NCI-H1436 treated with DMSO at 0.1 percent for 48 hours (cell line): ENCODE data around the gene RABGGTA.
A peak's percentile ranks its signal among the peaks of the same experiment; 100 is the strongest.
"Not testable (repeated sequence)": the region's sequence is repeated elsewhere in the genome, so short reads cannot be mapped to it uniquely, and the experiment has no call there.

ENCODE experiments used
- DNase-seq: peaks from one replicate; lab custom pipeline; 2025; lab: John Stamatoyannopoulos, UW

RABGGTA gene

GRCh38 chr14:24260780-24261157, 10.6 kb downstream of the RABGGTA start:
- DNase-seq: no peak

DNA sequence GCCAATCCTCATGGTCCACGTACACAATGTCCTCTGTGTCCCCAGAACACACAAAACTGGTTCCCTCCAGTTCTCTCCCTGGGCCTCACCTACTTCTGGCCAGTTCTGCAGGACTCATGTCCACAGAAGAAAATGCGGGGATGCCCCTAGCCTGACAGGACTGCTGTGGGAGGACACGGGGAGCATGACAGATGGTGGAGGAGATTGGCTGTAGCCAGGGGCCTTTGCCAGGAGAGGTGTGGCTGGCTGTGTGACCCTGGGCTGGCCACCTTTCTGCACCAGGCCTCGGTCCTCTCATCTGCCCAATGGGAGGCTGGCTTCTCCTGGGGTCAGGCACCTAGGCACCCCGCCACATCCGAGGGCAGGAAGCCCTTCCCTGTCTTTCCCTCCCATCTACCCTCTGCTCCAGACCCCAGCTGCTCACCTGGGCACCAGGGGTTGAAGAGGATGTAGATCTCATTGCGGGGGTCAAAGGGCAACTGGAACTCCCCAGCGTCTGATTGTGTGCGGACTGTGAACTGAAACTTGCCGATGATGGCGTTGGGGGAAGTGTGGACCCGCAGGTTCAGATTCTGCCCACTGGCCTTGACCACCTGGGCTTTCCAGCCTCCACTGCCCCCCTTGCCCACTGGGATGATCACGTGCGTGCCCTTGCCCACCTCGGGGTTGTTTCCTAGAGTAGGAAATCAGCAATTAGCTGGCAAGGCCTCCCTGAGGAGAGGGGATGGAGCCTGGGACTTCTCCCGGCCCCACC, 11.2 kb downstream of the RABGGTA start:
- no peak for DNase-seq

DNA sequence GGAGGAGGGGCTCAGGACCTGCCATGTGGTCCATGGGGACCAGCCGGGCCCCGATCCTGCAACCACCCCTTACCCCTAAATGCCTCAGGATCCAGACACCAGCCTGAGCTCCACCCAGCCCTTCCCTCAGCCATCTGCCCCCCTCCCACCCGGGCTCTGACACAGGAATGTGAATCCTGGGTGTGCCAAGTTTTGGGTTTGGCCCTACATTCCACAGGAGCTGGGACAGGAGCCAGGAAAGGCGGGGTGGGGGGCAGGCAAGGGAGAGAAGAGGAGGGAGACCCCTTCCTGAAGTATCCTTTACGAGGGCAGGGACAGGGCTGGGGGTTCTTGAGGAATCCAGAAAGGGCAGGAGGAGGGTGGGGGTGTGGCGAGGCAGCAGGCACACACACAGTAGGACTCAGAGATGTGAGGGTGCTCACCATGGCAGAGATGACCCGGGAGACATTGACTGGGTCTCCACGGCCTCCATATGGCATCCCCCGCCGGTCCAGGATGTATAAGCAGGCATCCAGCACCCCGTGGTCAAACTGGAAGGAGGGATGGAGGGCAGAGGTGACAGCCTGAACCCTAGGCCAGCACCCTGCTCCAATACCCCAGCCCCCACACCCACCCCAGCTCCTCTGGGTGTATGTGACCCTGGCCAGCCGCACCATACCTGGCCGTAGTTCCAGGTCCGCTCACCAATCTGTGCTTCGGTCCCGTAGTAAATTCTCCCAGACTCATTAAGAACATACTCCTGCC, 11.9 kb downstream of the RABGGTA start:
- DNase-seq: no peak

DNA sequence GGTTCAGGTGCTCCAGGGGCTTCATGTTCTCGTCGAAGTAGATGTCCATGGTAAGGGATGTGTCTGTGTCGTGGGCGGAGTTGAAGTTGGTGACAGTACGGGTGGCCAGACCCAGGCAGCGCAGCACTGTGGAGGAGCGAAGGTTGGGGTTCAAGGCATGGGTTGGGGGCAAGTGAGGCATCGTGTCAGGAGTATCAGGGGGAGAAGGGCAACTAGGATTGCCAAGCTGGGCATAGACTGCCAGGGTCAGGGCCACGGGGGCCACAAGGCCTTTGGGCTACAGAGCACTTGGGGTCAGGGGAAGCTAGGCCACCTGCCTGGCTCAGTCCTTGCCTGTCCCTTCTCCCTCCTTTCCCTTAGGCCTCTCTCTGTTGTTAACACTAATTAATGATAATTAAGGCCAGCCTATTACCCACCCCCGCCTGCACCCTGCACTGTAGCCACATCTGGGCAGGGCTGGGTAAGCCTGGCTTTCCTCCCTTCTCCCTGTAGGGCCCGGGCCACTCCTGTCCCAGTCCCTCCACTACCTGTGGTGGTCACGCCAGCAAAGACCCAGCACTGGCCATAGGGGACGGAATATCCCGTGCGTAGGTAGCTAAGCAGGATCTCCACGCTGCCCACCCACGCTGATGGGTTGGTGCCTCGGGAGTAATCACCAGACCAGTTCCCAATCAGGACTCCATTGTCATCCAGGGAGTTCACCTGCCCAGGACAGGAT, 12.7 kb downstream of the RABGGTA start:
- no peak for DNase-seq

- DNase-seq: no peak
Measured at GRCh38 chr14:24258119-24258518, 13.3 kb downstream of the RABGGTA start.

GRCh38 chr14:24256960-24257359, 14.4 kb downstream of the RABGGTA start:
- no peak for DNase-seq

GRCh38 chr14:24255931-24256711, 15.3 kb downstream of the RABGGTA start:
- no peak for DNase-seq

- no peak for DNase-seq
Measured at GRCh38 chr14:24255438-24255837, 16.0 kb downstream of the RABGGTA start.

GRCh38 chr14:24254630-24255392, 16.6 kb downstream of the RABGGTA start:
- DNase-seq: no peak

- no peak for DNase-seq
Measured at GRCh38 chr14:24253936-24254335, 17.5 kb downstream of the RABGGTA start.

DNA sequence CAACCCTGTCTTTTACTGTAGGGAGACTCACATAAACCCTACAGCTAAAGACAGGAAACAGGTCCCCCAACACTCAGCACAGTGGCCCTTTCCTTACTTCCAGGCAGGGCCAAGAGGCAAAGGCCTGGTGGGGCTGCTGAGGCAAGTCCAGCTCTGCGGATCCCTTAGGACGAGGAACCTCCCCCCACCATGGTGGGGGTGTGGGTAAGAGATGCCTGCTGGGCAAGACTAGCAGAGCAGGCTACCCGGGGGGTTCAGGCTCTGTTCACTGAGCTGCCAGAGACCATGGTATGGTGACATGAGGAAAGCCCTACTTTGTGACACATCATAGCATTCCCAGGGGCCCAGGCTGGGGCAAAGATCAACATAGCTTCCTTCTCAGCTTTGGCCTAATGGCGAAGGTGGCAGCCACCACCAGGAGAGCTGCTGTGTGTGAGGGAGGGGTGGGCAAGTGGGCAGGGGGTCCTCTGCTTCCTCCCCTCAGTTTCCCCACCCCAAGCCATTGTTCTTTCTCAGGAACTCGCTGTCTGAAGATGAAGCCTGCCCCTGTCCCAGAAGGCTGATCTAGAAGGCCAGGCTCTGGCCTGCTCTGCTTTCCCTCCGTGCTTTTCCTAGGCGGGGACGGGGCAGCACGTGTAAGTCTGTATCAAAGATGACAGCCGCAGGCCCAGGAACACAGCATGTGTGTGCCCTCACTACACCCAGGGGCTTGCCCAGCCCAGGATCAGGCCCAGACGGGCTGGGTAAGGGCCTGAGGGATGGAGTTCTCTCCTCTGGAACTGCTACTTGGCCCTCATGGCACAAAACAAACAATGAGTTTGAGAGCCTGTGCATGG, 18.9 kb downstream of the RABGGTA start:
- no peak for DNase-seq

GRCh38 chr14:24251880-24252288, 19.5 kb downstream of the RABGGTA start:
- DNase-seq: no peak

DNA sequence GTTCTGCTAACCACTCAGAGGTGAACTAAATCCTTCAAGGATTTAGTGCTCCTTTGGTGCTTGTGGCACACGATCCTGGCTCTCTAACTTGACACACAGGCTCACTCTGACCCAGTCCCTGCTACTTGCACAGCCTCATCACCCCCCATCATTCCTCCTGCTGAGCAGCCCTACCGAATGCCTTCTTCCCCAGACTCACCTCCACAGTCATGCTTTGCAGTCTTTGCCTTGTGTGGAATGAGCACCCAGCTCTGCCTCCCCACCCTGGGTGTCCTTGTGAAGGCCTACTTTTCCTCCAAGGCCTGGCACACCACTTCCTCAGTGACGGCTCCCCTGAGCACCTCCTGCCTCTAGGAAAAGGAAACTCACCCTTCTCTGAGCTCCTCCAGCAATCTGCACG, 21.0 kb downstream of the RABGGTA start:
- no peak for DNase-seq

GRCh38 chr14:24249230-24250021, 22.0 kb downstream of the RABGGTA start:
- no peak for DNase-seq

DNA sequence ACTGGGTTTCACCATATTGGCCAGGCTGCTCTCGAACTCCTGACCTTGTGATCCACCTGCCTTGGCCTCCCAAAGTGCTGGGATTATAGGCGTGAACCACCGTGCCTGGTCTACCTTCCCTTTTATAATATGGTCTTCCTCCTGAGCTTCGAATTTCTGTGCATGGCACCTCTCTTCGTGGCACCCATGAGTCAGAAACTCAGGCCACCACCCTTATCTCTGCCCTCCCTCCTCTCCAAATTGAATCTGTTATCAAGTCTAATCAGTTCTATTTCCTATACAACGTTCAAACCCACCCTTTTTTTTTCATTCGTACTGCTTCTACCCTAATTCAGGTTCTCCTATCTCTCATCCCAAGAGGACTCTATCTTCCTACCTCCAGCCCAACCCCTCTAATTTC, 24.0 kb downstream of the RABGGTA start:
- no peak for DNase-seq

GRCh38 chr14:24246765-24247212, 24.6 kb downstream of the RABGGTA start:
- DNase-seq: no peak

- not testable (repeated sequence) for DNase-seq
Measured at GRCh38 chr14:24245350-24245749, 26.0 kb downstream of the RABGGTA start.

DNA sequence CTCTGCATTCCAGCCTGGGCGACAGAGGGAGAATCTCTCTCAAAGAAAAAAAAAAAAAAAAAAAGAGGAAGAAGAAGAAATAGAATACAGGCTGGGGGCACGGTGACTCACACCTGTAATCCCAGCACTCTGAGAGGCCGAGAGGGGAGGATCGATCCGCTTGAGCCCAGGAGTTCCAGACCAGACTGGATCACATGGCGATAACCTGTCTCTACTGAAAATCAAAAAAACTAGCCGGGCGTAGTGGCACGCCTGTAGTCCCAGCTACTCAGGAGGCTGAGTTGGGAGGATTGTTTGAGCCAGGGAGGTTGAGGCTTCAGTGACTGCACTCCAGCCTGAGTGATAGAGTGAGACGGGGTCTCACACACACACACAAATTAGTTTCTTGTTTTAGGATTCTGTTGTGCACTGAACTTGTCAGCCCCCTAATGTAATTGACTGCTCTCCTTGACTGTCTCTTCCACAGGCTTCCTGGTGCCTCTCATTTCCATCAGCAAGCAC, 28.0 kb downstream of the RABGGTA start:
- DNase-seq: no peak

- DNase-seq: peak; percentile 87
Measured at GRCh38 chr14:24241829-24242443, 29.5 kb downstream of the RABGGTA start.
